Activated B cell treated with CpG ODN at 0.5 μM for 24 hours (primary cell): ENCODE data around the gene CENPX. TPM values are rescaled to one million over a fixed set of nuclear protein-coding genes. Genes with fewer than 3 reads are reported as not detected.
A peak's percentile ranks its signal among the peaks of the same experiment; 100 is the strongest.

Experiments
- ATAC-seq: fragments of 200-7000 bp; cut with Tn5 transposase; one replicate; pipeline ENCODE4 v1.10.0; 2021; ENCODE audit warnings: low read depth, mild to moderate bottlenecking, moderate library complexity
- CTCF ChIA-PET: fragments of 350-600 bp; sonication (Branson Sonifier 250); formaldehyde crosslinking; loops from one replicate; lab custom pipeline; 2021; ENCODE audit warnings: antibody characterized with exemption; lab: Charles Lee
- POLR2A ChIA-PET: fragments of 350-600 bp; sonication (Branson Sonifier 250); formaldehyde crosslinking; loops from one replicate; lab custom pipeline; 2021; ENCODE audit warnings: antibody characterized with exemption; lab: Charles Lee
- DNase-seq: peaks from one replicate; pipeline ENCODE4 v3.0.0; 2022
- H3K27ac Mint-ChIP-seq: one replicate; pipeline ENCODE4 v1.8.0; 2020; ENCODE audit warnings: mixed read lengths
- H3K27me3 Mint-ChIP-seq: one replicate; pipeline ENCODE4 v1.8.0; 2021; ENCODE audit warnings: mixed read lengths
- H3K36me3 Mint-ChIP-seq: one replicate; pipeline ENCODE4 v1.8.0; 2021; ENCODE audit warnings: low read depth, mixed read lengths
- H3K4me1 Mint-ChIP-seq: one replicate; pipeline ENCODE4 v1.8.0; 2021; ENCODE audit warnings: mixed read lengths
- H3K4me3 Mint-ChIP-seq: one replicate; pipeline ENCODE4 v1.8.0; 2020; ENCODE audit warnings: mild to moderate bottlenecking, mixed read lengths
- H3K9me3 Mint-ChIP-seq: one replicate; pipeline ENCODE4 v1.8.0; 2020; ENCODE audit warnings: mixed read lengths
- intact Hi-C: fragments of 100-400 bp; cut with micrococcal nuclease; formaldehyde crosslinking; loops from one replicate; pipeline ENCODE4 v1.15.1; 2024
- total RNA-seq: library from RNA; stranded (reverse); gene quantifications from 2 replicates; pipeline ENCODE4 v1.2.3, GENCODE V29; 2022
- TF ChIP-seq, protein P1 (sequence below): fragments of 200-600 bp; IDR thresholded peaks from one replicate; pipeline ENCODE4 v1.8.0; 2022; ENCODE audit warnings: antibody characterized with exemption, mild to moderate bottlenecking

Gene CENPX
- total RNA-seq, 1 donor from 2014 or later = 41.7 TPM

DNA sequence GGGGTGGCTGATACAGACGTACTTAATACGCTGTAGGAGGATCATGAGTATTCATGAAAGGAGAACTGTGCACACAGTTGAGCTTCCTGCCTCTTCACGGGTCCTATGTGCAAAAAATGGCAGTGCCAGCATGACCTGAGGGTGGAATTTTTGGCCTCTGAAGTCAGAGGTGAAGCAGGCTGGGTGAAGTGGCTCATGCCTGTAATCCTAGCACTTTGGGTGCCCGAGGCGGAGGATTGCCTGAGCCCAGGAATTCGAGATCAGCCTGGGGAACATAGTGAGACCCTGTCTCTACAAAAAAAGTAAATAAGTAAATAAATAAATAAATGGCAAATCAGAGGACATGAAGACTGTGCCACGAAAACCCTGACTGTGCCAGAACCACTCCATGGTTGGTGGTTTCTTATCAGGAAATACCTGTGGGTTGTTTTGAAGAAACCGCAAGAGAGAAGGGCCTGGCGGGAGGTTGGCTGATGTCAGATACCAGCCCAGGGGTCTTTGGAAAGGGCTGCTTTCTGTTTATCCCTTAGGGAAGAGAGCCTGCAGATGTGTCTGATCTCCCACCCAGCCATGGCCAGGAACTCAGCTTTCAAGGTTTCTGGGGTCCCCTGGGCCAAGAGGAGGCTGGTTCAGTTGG is 41.9 kb downstream of the CENPX start:
- ChIA-PET POLR2A (interaction anchor here (0.9 kb wide), 1 partner anchor 42 kb away, joined by 3 read pairs; the partner anchor contains the start of genes CENPX and LRRC45), CTCF (no interaction called here)
- no peak overlapping the region for H3K27ac Mint-ChIP-seq
- intact Hi-C loops = no loop called here
- TF ChIP-seq, protein P1, sequence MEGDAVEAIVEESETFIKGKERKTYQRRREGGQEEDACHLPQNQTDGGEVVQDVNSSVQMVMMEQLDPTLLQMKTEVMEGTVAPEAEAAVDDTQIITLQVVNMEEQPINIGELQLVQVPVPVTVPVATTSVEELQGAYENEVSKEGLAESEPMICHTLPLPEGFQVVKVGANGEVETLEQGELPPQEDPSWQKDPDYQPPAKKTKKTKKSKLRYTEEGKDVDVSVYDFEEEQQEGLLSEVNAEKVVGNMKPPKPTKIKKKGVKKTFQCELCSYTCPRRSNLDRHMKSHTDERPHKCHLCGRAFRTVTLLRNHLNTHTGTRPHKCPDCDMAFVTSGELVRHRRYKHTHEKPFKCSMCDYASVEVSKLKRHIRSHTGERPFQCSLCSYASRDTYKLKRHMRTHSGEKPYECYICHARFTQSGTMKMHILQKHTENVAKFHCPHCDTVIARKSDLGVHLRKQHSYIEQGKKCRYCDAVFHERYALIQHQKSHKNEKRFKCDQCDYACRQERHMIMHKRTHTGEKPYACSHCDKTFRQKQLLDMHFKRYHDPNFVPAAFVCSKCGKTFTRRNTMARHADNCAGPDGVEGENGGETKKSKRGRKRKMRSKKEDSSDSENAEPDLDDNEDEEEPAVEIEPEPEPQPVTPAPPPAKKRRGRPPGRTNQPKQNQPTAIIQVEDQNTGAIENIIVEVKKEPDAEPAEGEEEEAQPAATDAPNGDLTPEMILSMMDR = no peak
- ATAC-seq = no peak
- peaks cover 39% of the 10 kb centered on the region for H3K4me1 Mint-ChIP-seq
- H3K4me3 Mint-ChIP-seq = no peak overlapping the region
- H3K36me3 Mint-ChIP-seq = peaks cover 37% of the 10 kb centered on the region
- no peaks in the 10 kb centered on the region for H3K9me3 Mint-ChIP-seq
- no peaks in the 10 kb centered on the region for H3K27me3 Mint-ChIP-seq
- DNase-seq = no peak

DNA sequence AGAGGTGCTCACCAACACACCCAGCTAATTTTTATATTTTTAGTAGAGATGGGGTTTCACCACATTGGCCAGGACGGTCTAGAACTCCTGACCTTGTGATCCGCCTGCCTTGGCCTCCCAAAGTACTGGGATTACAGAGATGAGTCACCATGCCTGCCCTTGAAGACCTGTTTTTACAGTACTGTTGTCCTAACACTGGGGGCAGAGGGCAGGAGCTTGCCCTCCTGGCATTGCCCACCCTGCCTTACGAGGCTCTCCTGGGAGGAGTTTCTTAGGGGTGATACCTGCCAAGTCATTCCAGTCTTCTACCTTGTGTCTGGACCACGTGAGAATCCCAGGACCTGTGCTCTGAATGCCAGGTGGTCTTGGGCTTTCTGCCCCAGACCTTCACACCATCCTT is 42.6 kb downstream of the CENPX start:
- intact Hi-C loops = no loop called here
- peak overlapping the region; percentile 19 for H3K4me3 Mint-ChIP-seq
- H3K36me3 Mint-ChIP-seq = peaks cover 30% of the 10 kb centered on the region
- H3K4me1 Mint-ChIP-seq = peaks cover 39% of the 10 kb centered on the region
- ATAC-seq (no peak), DNase-seq (no peak)
- CTCF ChIA-PET = no interaction called here
- H3K27me3 Mint-ChIP-seq = no peaks in the 10 kb centered on the region
- POLR2A ChIA-PET = interaction anchor here (0.6 kb wide), 1 partner anchor 12 kb away, joined by 6 read pairs; no protein-coding TSS in a partner anchor
- no peak overlapping the region for H3K27ac Mint-ChIP-seq
- H3K9me3 Mint-ChIP-seq = no peaks in the 10 kb centered on the region
- TF ChIP-seq, protein P1 = no peak

GRCh38 chr17:81978524-81979298 is 44.0 kb downstream of the CENPX start:
- intact Hi-C loops = loop anchor here (5.0 kb wide), 1 partner anchor 59 kb away; the partner anchor contains the start of gene DCXR
- Mint-ChIP-seq H3K27me3 (no peaks in the 10 kb centered on the region), H3K4me3 (peak overlapping the region; percentile 75), H3K4me1 (peaks cover 36% of the 10 kb centered on the region), H3K27ac (peak overlapping the region; percentile 70), H3K9me3 (no peaks in the 10 kb centered on the region), H3K36me3 (peaks cover 23% of the 10 kb centered on the region)
- ChIA-PET POLR2A (interaction anchor here (0.5 to 2.3 kb wide), 9 partner anchors 11 to 267 kb away, joined by 3 to 20 read pairs (median 4); partner anchors contain the start of genes DCXR, MAFG and PPP1R27), CTCF (interaction anchor here (1.0 kb wide), 1 partner anchor 19 kb away, joined by 3 read pairs; no protein-coding TSS in a partner anchor)
- TF ChIP-seq, protein P1 = no peak
- ATAC-seq = no peak
- no peak for DNase-seq

DNA sequence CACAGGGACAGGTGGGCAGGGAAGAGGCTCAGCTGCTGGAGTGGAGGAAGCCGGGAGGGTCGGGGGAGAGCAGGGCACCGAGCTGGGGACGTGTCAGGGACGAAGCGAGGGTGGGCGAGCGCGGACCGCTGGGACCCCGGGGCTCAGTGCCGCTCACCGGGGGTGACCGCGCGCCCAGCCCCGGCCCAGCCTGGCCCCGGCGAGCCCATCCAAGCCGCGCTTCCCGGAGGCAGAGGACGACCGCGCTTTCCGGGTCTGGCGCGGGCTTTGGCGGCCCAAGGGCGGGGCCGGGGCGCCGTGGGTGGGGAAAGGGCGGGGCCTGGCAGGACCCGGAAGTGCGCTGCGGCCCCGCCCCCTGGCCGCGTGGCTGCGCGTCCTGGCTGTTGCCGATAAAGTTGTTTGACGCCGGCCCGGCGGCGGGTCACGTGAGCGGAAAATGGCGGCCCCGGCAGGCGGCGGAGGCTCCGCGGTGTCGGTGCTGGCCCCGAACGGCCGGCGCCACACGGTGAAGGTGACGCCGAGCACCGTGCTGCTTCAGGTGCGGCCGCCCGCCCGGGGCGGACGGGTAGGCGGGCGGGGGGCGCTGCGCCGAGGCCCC is 45.4 kb downstream of the CENPX start, which contains the start of gene ASPSCR1:
ASPSCR1 (plus strand) TSS at position 419 of the 598 bp plus-strand sequence; CDS start at position 437, 18 bp downstream.
- ChIA-PET POLR2A (interaction anchor here (0.9 to 2.3 kb wide), 8 partner anchors 9 to 104 kb away, joined by 3 to 20 read pairs (median 4); partner anchors contain the start of genes DCXR and MAFG), CTCF (interaction anchor here (1.1 to 2.0 kb wide), 2 partner anchors 11 to 18 kb away, joined by 3 to 9 read pairs; no protein-coding TSS in a partner anchor)
- intact Hi-C loops = loop anchor here (1.0 to 5.0 kb wide), 6 partner anchors 9 to 121 kb away; partner anchors contain the start of genes DCXR, FASN, LRRC45 and MAFG
- DNase-seq (peak; percentile 94), ATAC-seq (peak; percentile 92)
- no peaks in the 10 kb centered on the region for H3K27me3 Mint-ChIP-seq
- peaks cover 26% of the 10 kb centered on the region for H3K4me1 Mint-ChIP-seq
- peak within 1 kb of the TSS; percentile 93 for H3K27ac Mint-ChIP-seq
- H3K4me3 Mint-ChIP-seq = peak within 1 kb of the TSS; percentile 95
- TF ChIP-seq, protein P1 = no peak
- peaks cover 16% of the 10 kb centered on the region for H3K36me3 Mint-ChIP-seq
- H3K9me3 Mint-ChIP-seq = no peaks in the 10 kb centered on the region
